ENCODE measurements around the gene CCDC88C. TPM values are rescaled to one million over a fixed set of nuclear protein-coding genes. Genes with fewer than 3 reads are reported as not detected.

CCDC88C gene
- total RNA-seq, 1 donor from 2014 or later: 9.2 TPM

GRCh38 chr14:91330856-91331255, 86.8 kb downstream of the CCDC88C start:
- no peaks in the 10 kb centered on the region for H3K4me1 ChIP-seq
- H3K27ac ChIP-seq: no peak overlapping the region
- no peaks in the 10 kb centered on the region for H3K9me3 ChIP-seq
- TF ChIP-seq CTCF (IDR thresholded peaks at IDR 0.05): no peak
- no peak for DNase-seq (ENCODE audit: low spot score in 2 of 2)
- intact Hi-C loops (cut with DNase I): no loop called here
- no peaks in the 10 kb centered on the region for H3K27me3 ChIP-seq
- H3K4me3 ChIP-seq: no peak overlapping the region
- H3K36me3 ChIP-seq: no peaks in the 10 kb centered on the region

- no peaks in the 10 kb centered on the region for H3K27me3 ChIP-seq
- H3K4me3 ChIP-seq: no peak overlapping the region
- H3K9me3 ChIP-seq: no peaks in the 10 kb centered on the region
- no peak for DNase-seq (ENCODE audit: low spot score in 2 of 2)
- intact Hi-C loops (cut with DNase I): no loop called here
- H3K27ac ChIP-seq: no peak overlapping the region
- H3K4me1 ChIP-seq: no peaks in the 10 kb centered on the region
- no peak for TF ChIP-seq CTCF (IDR thresholded peaks at IDR 0.05)
- no peaks in the 10 kb centered on the region for H3K36me3 ChIP-seq
Observed at GRCh38 chr14:91330096-91330696, 87.4 kb downstream of the CCDC88C start.

- H3K36me3 ChIP-seq: no peaks in the 10 kb centered on the region
- H3K4me1 ChIP-seq: no peaks in the 10 kb centered on the region
- H3K9me3 ChIP-seq: no peaks in the 10 kb centered on the region
- no peak for TF ChIP-seq CTCF (IDR thresholded peaks at IDR 0.05)
- H3K27me3 ChIP-seq: no peaks in the 10 kb centered on the region
- DNase-seq (ENCODE audit: low spot score in 2 of 2): no peak
- H3K4me3 ChIP-seq: no peak overlapping the region
- no peak overlapping the region for H3K27ac ChIP-seq
- intact Hi-C loops (cut with DNase I): no loop called here
Observed at GRCh38 chr14:91329486-91330014, 88.1 kb downstream of the CCDC88C start.

GRCh38 chr14:91328313-91329050, 89.1 kb downstream of the CCDC88C start:
- intact Hi-C loops (cut with DNase I): no loop called here
- Histone ChIP-seq H3K4me1 (no peaks in the 10 kb centered on the region), H3K9me3 (no peaks in the 10 kb centered on the region)

GRCh38 chr14:91327661-91328312, 89.8 kb downstream of the CCDC88C start:
- Histone ChIP-seq H3K27ac (no peak overlapping the region), H3K4me1 (no peaks in the 10 kb centered on the region)
- intact Hi-C loops (cut with DNase I): no loop called here

More at GRCh38 chr14:91328313-91329050, 89.1 kb downstream of the CCDC88C start:
- no peak overlapping the region for H3K27ac ChIP-seq
- TF ChIP-seq CTCF (IDR thresholded peaks at IDR 0.05): no peak
- H3K36me3 ChIP-seq: no peaks in the 10 kb centered on the region
- H3K27me3 ChIP-seq: no peaks in the 10 kb centered on the region
- DNase-seq (ENCODE audit: low spot score in 2 of 2): no peak
- no peak overlapping the region for H3K4me3 ChIP-seq

More at GRCh38 chr14:91327661-91328312, 89.8 kb downstream of the CCDC88C start:
- no peak for TF ChIP-seq CTCF (IDR thresholded peaks at IDR 0.05)
- Histone ChIP-seq H3K9me3 (no peaks in the 10 kb centered on the region), H3K36me3 (no peaks in the 10 kb centered on the region), H3K4me3 (no peak overlapping the region), H3K27me3 (no peaks in the 10 kb centered on the region)
- no peak for DNase-seq (ENCODE audit: low spot score in 2 of 2)

All from ascending aorta (tissue), 2 donors.